Testis (tissue), 3 donors: Measurements from ENCODE around the gene SPCS1. TPM values are rescaled to one million over a fixed set of nuclear protein-coding genes. Genes with fewer than 3 reads are reported as not detected.
A peak's percentile ranks its signal among the peaks of the same experiment; 100 is the strongest.

Source experiments
- DNase-seq: peaks from one replicate; pipeline ENCODE4 v3.0.0-alpha.2; 2019
- H3K27ac ChIP-seq, 2 donors: fragments of 200-600 bp; sonication (generic); one replicate each; pipeline ENCODE4 v1.5.1; 2019
- H3K27me3 ChIP-seq: fragments of 200-600 bp; sonication (generic); one replicate; pipeline ENCODE4 v1.5.1; 2019
- H3K36me3 ChIP-seq: fragments of 200-600 bp; sonication (generic); one replicate; pipeline ENCODE4 v1.5.1; 2017; ENCODE audit warnings: low read depth; ENCODE audit errors: missing control alignments
- H3K4me1 ChIP-seq: fragments of 200-600 bp; sonication (generic); one replicate; pipeline ENCODE4 v1.5.1; 2019
- H3K4me3 ChIP-seq, 2 donors: fragments of 200-600 bp; sonication (generic); one replicate each; pipeline ENCODE4 v1.5.1; 2017 to 2019
- H3K9me3 ChIP-seq: fragments of 200-600 bp; sonication (generic); one replicate; pipeline ENCODE4 v1.5.1; 2017
- CTCF ChIP-seq, 3 experiments: fragments of 450-650 bp in 2 of 3; fragments of 200-600 bp in 1 of 3; sonication (generic) in 1 of 3; IDR thresholded peaks; one replicate each; pipeline ENCODE4 v1.5.1; 2016 to 2019; ENCODE audit warnings: antibody characterized with exemption in 3 of 3, mild to moderate bottlenecking in 2 of 3, moderate library complexity in 1 of 3
- POLR2A ChIP-seq: fragments of 450-650 bp; IDR thresholded peaks from one replicate; pipeline ENCODE4 v1.6.1; 2017; ENCODE audit warnings: antibody characterized with exemption, mild to moderate bottlenecking, moderate library complexity
- WGBS, 2 donors: methylation state at CpG; one replicate each; pipeline ENCODE4 v1.1.5; 2018; 5-methylcytosine and 5-hydroxymethylcytosine counted together
- intact Hi-C: fragments of 100-400 bp; cut with DNase I; formaldehyde crosslinking; loops from one replicate; pipeline ENCODE4 v1.15.1; 2023; ENCODE audit warnings: low total_unique reads
- polyA plus RNA-seq: library from polyadenylated mRNA; stranded (reverse); fragments of 350-450 nt; fragmentation: Illumina TruSeq; extraction: RNeasy Lipid Tissue Mini Kit (QIAGEN cat#74804); gene quantifications from one replicate; pipeline ENCODE4 v1.2.3, GENCODE V29; 2014; ENCODE audit warnings: low read depth, low replicate concordance; ENCODE audit not compliant: insufficient read depth
- total RNA-seq, 2 donors: library from RNA; depleted of rRNA; stranded (reverse); fragments of >200 nt; gene quantifications; one replicate each; pipeline ENCODE4 v1.2.3, GENCODE V29; 2016

Gene SPCS1
- total and polyA plus RNA-seq, 3 donors from 2014 or later: 166 to 340 (median 179) TPM

GRCh38 chr3:52703341-52703740 lies 2.6 kb upstream of the SPCS1 start:
- Histone ChIP-seq H3K27ac (no peak overlapping the region), H3K4me1 (peaks cover 14% of the 10 kb centered on the region), H3K4me3 (no peak overlapping the region), H3K36me3 (no peaks in the 10 kb centered on the region), H3K9me3 (no peaks in the 10 kb centered on the region), H3K27me3 (no peaks in the 10 kb centered on the region)
- 78 to 81% methylated on average over 7 of the region's 7 CpGs for WGBS, 2 donors
- intact Hi-C loops: no loop called here
- TF ChIP-seq CTCF (IDR thresholded peaks at IDR 0.05) (no peak), POLR2A (no peak)
- DNase-seq: no peak

GRCh38 chr3:52704611-52705437 lies 1.1 kb upstream of the SPCS1 start:
- Histone ChIP-seq H3K4me1 (peaks cover 14% of the 10 kb centered on the region), H3K36me3 (no peaks in the 10 kb centered on the region), H3K9me3 (no peaks in the 10 kb centered on the region), H3K27ac (peak overlapping the region; percentile 82 to 90), H3K27me3 (no peaks in the 10 kb centered on the region), H3K4me3 (peak overlapping the region; percentile 89 to 94)
- 2% methylated on average over 14 to 22 of the region's 22 CpGs for WGBS, 2 donors
- intact Hi-C loops: no loop called here
- no peak for DNase-seq
- no peak for TF ChIP-seq CTCF (IDR thresholded peaks at IDR 0.05)

GRCh38 chr3:52705438-52705687 lies 543 bp upstream of the SPCS1 start:
- Histone ChIP-seq H3K36me3 (no peaks in the 10 kb centered on the region), H3K27me3 (no peaks in the 10 kb centered on the region), H3K4me3 (peak overlapping the region; percentile 89 to 94), H3K9me3 (no peaks in the 10 kb centered on the region), H3K4me1 (peaks cover 14% of the 10 kb centered on the region), H3K27ac (peak overlapping the region; percentile 82 to 90)
- no peak for DNase-seq
- TF ChIP-seq POLR2A: no peak
- no peak for TF ChIP-seq CTCF (IDR thresholded peaks at IDR 0.05)
- intact Hi-C loops: no loop called here
- WGBS, 2 donors: 1% methylated on average over 21 of the region's 25 CpGs; no CpG with 5 or more reads in 1 of the 2 donors

GRCh38 chr3:52707585-52707984 lies 1.7 kb downstream of the SPCS1 start:
- H3K9me3 ChIP-seq: no peaks in the 10 kb centered on the region
- no peak for DNase-seq
- no peak overlapping the region for H3K4me3 ChIP-seq
- TF ChIP-seq POLR2A (no peak), CTCF (IDR thresholded peaks at IDR 0.05) (no peak)
- H3K27ac ChIP-seq: no peak overlapping the region
- H3K27me3 ChIP-seq: no peaks in the 10 kb centered on the region
- peaks cover 14% of the 10 kb centered on the region for H3K4me1 ChIP-seq
- WGBS, 2 donors: 61 to 65% methylated on average over 4 of the region's 4 CpGs
- H3K36me3 ChIP-seq: no peaks in the 10 kb centered on the region
- intact Hi-C loops: no loop called here

- WGBS, 2 donors: 83 to 84% methylated on average over 2 of the region's 2 CpGs
- Histone ChIP-seq H3K9me3 (no peaks in the 10 kb centered on the region), H3K4me1 (no peaks in the 10 kb centered on the region), H3K36me3 (no peaks in the 10 kb centered on the region), H3K27me3 (no peaks in the 10 kb centered on the region), H3K27ac (no peak overlapping the region), H3K4me3 (no peak overlapping the region)
- intact Hi-C loops: no loop called here
- no peak for TF ChIP-seq CTCF (IDR thresholded peaks at IDR 0.05)
- TF ChIP-seq POLR2A: no peak
- no peak for DNase-seq
Measured at GRCh38 chr3:52710512-52710911, 4.6 kb downstream of the SPCS1 start.
